ENCODE measurements around the gene OLIG3. TPM values are rescaled to one million over a fixed set of nuclear protein-coding genes. Genes with fewer than 3 reads are reported as not detected.

Gene OLIG3
- total RNA-seq, 1 donor from 2014 or later: not detected

- Histone ChIP-seq H3K4me2 (no peak overlapping the region), H3K36me3 (no peaks in the 10 kb centered on the region), H3K9me3 (ENCODE audit: low read depth) (no peaks in the 10 kb centered on the region), H3K4me1 (peaks cover 23% of the 10 kb centered on the region), H3K9ac (no peak overlapping the region), H2AFZ (replicated peaks) (no peak overlapping the region), H3K27ac (no peak overlapping the region), H3K79me2 (ENCODE audit: low read depth) (no peaks in the 10 kb centered on the region), H3K4me3 (no peak overlapping the region), H4K20me1 (ENCODE audit: low read depth) (peaks cover 8% of the 10 kb centered on the region), H3F3A (ENCODE audit: low read depth) (peaks cover 29% of the 10 kb centered on the region), H3K27me3 (peaks cover 73% of the 10 kb centered on the region)
- no peak for TF ChIP-seq EZH2 (IDR thresholded peaks at IDR 0.05)
- no peak for TF ChIP-seq CTCF (IDR thresholded peaks at IDR 0.05)
- TF ChIP-seq EZH2phosphoT487 (IDR thresholded peaks at IDR 0.05): no peak
- DNase-seq (ENCODE audit: low spot score): no peak
- no peak overlapping the region for H3K4me3 Mint-ChIP-seq
- peaks cover 3% of the 10 kb centered on the region for H3K36me3 Mint-ChIP-seq
- H3K4me1 Mint-ChIP-seq: peaks cover 22% of the 10 kb centered on the region
- H3K27ac Mint-ChIP-seq: no peak overlapping the region
- peaks cover 8% of the 10 kb centered on the region for H3K9me3 Mint-ChIP-seq
- H3K27me3 Mint-ChIP-seq (ENCODE audit: insufficient read depth, low read depth): peaks cover 37% of the 10 kb centered on the region
Observed at GRCh38 chr6:137514418-137514817, 20.2 kb upstream of the OLIG3 start.

- Mint-ChIP-seq H3K9me3 (peaks cover 8% of the 10 kb centered on the region), H3K27me3 (ENCODE audit: insufficient read depth, low read depth) (peaks cover 37% of the 10 kb centered on the region), H3K4me1 (peaks cover 18% of the 10 kb centered on the region), H3K4me3 (peak overlapping the region; percentile 67), H3K36me3 (peaks cover 3% of the 10 kb centered on the region), H3K27ac (peak overlapping the region; percentile 86)
- no peak overlapping the region for H3K9ac ChIP-seq
- peak; percentile 75 for DNase-seq (ENCODE audit: low spot score)
- peak overlapping the region; percentile 31 for H2AFZ ChIP-seq (replicated peaks)
- H3K4me3 ChIP-seq: peak overlapping the region; percentile 24
- TF ChIP-seq CTCF (IDR thresholded peaks at IDR 0.05): no peak
- TF ChIP-seq EZH2 (IDR thresholded peaks at IDR 0.05): no peak
- TF ChIP-seq EZH2phosphoT487 (IDR thresholded peaks at IDR 0.05): no peak
- no peaks in the 10 kb centered on the region for H3K79me2 ChIP-seq (ENCODE audit: low read depth)
- peaks cover 19% of the 10 kb centered on the region for H3K4me1 ChIP-seq
- peak overlapping the region; percentile 72 for H3K4me2 ChIP-seq
- H3K27ac ChIP-seq: no peak overlapping the region
- H4K20me1 ChIP-seq (ENCODE audit: low read depth): peaks cover 8% of the 10 kb centered on the region
- H3F3A ChIP-seq (ENCODE audit: low read depth): peaks cover 23% of the 10 kb centered on the region
- H3K27me3 ChIP-seq: peaks cover 73% of the 10 kb centered on the region
- no peaks in the 10 kb centered on the region for H3K36me3 ChIP-seq
- H3K9me3 ChIP-seq (ENCODE audit: low read depth): no peaks in the 10 kb centered on the region
Observed at GRCh38 chr6:137512757-137513605, 18.8 kb upstream of the OLIG3 start.

- Mint-ChIP-seq H3K27me3 (ENCODE audit: insufficient read depth, low read depth) (peaks cover 32% of the 10 kb centered on the region), H3K4me3 (no peak overlapping the region), H3K27ac (no peak overlapping the region), H3K9me3 (peaks cover 11% of the 10 kb centered on the region), H3K36me3 (peaks cover 3% of the 10 kb centered on the region), H3K4me1 (peaks cover 18% of the 10 kb centered on the region)
- Histone ChIP-seq H3K27me3 (peaks cover 69% of the 10 kb centered on the region), H3K9me3 (ENCODE audit: low read depth) (no peaks in the 10 kb centered on the region), H3K9ac (no peak overlapping the region), H3K36me3 (no peaks in the 10 kb centered on the region), H3K4me3 (no peak overlapping the region), H3K27ac (no peak overlapping the region), H3K4me1 (peaks cover 19% of the 10 kb centered on the region), H3K79me2 (ENCODE audit: low read depth) (no peaks in the 10 kb centered on the region), H3F3A (ENCODE audit: low read depth) (peaks cover 23% of the 10 kb centered on the region), H3K4me2 (no peak overlapping the region), H2AFZ (replicated peaks) (no peak overlapping the region), H4K20me1 (ENCODE audit: low read depth) (peaks cover 8% of the 10 kb centered on the region)
- no peak for TF ChIP-seq EZH2phosphoT487 (IDR thresholded peaks at IDR 0.05)
- no peak for DNase-seq (ENCODE audit: low spot score)
Observed at GRCh38 chr6:137510923-137511322, 16.7 kb upstream of the OLIG3 start.

All from neural progenitor cell (in vitro differentiated cells).